Measurements from ENCODE around the gene ACADVL. TPM values are rescaled to one million over a fixed set of nuclear protein-coding genes. Genes with fewer than 3 reads are reported as not detected.

The ACADVL gene
- total and polyA plus RNA-seq, 2 of the 4 experiments (the other 2 are of a cell fraction): 139 to 752 TPM

- Histone ChIP-seq H3K56ac (ENCODE audit: extremely low read depth, insufficient read depth, low read length) (no peak overlapping the region), H2AFZ (replicated peaks; ENCODE audit: low read length, poor library complexity) (peak overlapping the region; percentile 96), H3K36me3 (ENCODE audit: control insufficient read depth, insufficient read depth, low read length) (no peaks in the 10 kb centered on the region), H3K4ac (ENCODE audit: low read depth, low read length) (peak overlapping the region; percentile 84), H3K4me2 (ENCODE audit: low read depth, low read length) (peak overlapping the region; percentile 93), H3K4me1 (ENCODE audit: control insufficient read depth, insufficient read depth, low read length) (peaks cover 2% of the 10 kb centered on the region; the same call in 1 of the 2 replicates), H2BK5ac (ENCODE audit: low read depth, low read length, poor library complexity, severe bottlenecking) (no peak overlapping the region), H3K9me1 (ENCODE audit: insufficient read depth, low read length) (peaks cover 13% of the 10 kb centered on the region; the same call in 1 of the 2 replicates), H3K4me3 (ENCODE audit: insufficient read depth, low read depth, low read length) (peak overlapping the region; percentile 59), H3K14ac (replicated peaks; ENCODE audit: low read depth, low read length) (peak overlapping the region; percentile 79), H2BK20ac (ENCODE audit: low read depth, low read length) (no peak overlapping the region), H3K79me1 (ENCODE audit: low read depth in 1 of 2, low read length in 2 of 2) (no peaks in the 10 kb centered on the region), H4K5ac (ENCODE audit: low read depth, low read length) (peak overlapping the region; percentile 57), H2AK9ac (replicated peaks; ENCODE audit: low read depth, low read length, poor library complexity) (peak overlapping the region; percentile 80), H4K8ac (ENCODE audit: low read depth in 2 of 2, low read length in 2 of 2) (peak overlapping the region; percentile 80 to 83; a peak in 3 of 4 replicates), H4K91ac (ENCODE audit: insufficient read depth, low read depth, low read length) (peak overlapping the region; percentile 31), H3K27ac (ENCODE audit: insufficient read depth, low read length) (peak overlapping the region; percentile 21; the same call in 1 of the 2 replicates), H4K20me1 (ENCODE audit: insufficient read depth, low read length) (peaks cover 3% of the 10 kb centered on the region; the same call in 1 of the 2 replicates), H2BK15ac (ENCODE audit: low read depth, low read length) (no peak overlapping the region; the same call in 2 of the 3 replicates), H3K27me3 (ENCODE audit: control insufficient read depth, insufficient read depth, low read length) (no peaks in the 10 kb centered on the region), H3K18ac (ENCODE audit: low read depth, low read length) (peak overlapping the region; percentile 22), H3K9ac (ENCODE audit: low read depth, low read length) (peak overlapping the region; percentile 75), H3K9me3 (ENCODE audit: control insufficient read depth, insufficient read depth, low read length) (no peaks in the 10 kb centered on the region), H2BK120ac (ENCODE audit: low read depth, low read length) (peak overlapping the region; percentile 60; the same call in 1 of the 2 replicates), H3K23ac (ENCODE audit: low read depth, low read length) (peak overlapping the region; percentile 89; the same call in 1 of the 2 replicates), H2AK5ac (ENCODE audit: low read depth, low read length) (0 out of 2 replicates have a peak overlapping the region, but pooled peaks have one; percentile 13)
- ChIA-PET CTCF (interaction anchor here (0.9 to 2.5 kb wide), 8 partner anchors 10 to 132 kb away, joined by 3 to 10 read pairs (median 4); no protein-coding TSS in a partner anchor), POLR2A (ENCODE audit: unreplicated experiment) (no interaction called here)
- intact Hi-C loops (cut with micrococcal nuclease): loop anchor here (1.0 to 2.0 kb wide), 2 partner anchors 41 to 125 kb away; no protein-coding TSS in a partner anchor
- in situ Hi-C loops (cut with MboI; ENCODE audit: low sequenced_read_pairs): no loop called here
- DNase-seq: peak; percentile 64
- BruUV-seq (replicated peaks): no TSS peak
- peak; percentile 93 for ATAC-seq (ENCODE audit: low read depth)
- WGBS, 2 experiments (ENCODE audit: extremely low coverage in 2 of 2, insufficient read length in 1 of 2): 0% methylated on average over 6 of the region's 31 CpGs; no CpG with 5 or more reads in 1 of the 2 experiments
- dilution Hi-C loops (cut with HindIII; ENCODE audit: low sequenced_read_pairs, unreplicated experiment): no loop called here
- TF ChIP-seq MXI1 (IDR thresholded peaks at IDR 0.05; ENCODE audit: borderline replicate concordance, low read depth, low read length) (no peak), RAD21 (IDR thresholded peaks at IDR 0.05; ENCODE audit: low read length) (peak; percentile 77), CEBPB (IDR thresholded peaks at IDR 0.05; ENCODE audit: low read depth, low read length) (no peak), SMC3 (IDR thresholded peaks at IDR 0.05; ENCODE audit: low read depth, low read length) (peak; percentile 50; the same call in 1 of the 2 replicates), BHLHE40 (IDR thresholded peaks at IDR 0.05; ENCODE audit: low read depth, low read length) (no peak), CTCF (conservative IDR thresholded peaks at IDR 0.05; ENCODE audit: low read depth, low read length) (peak; percentile 90), ELK1 (IDR thresholded peaks at IDR 0.05; ENCODE audit: borderline replicate concordance, low read depth, low read length) (no peak), RFX5 (IDR thresholded peaks at IDR 0.05; ENCODE audit: low read depth, low read length) (no peak), MAZ (IDR thresholded peaks at IDR 0.05; ENCODE audit: borderline replicate concordance, low read depth, low read length) (peak; percentile 77; the same call in 1 of the 2 replicates), RCOR1 (IDR thresholded peaks at IDR 0.05; ENCODE audit: insufficient replicate concordance, low read length) (no peak)
Measured at GRCh38 chr17:7177191-7177953, 42.4 kb upstream of the ACADVL start.

All from IMR-90 (cell line).